Pancreas (tissue), 10 donors: ENCODE measurements around the gene CD2AP. TPM values are rescaled to one million over a fixed set of nuclear protein-coding genes. Genes with fewer than 3 reads are reported as not detected.

Experiments used
- ATAC-seq, 4 donors: fragments of 200-7000 bp; cut with Tn5 transposase; one replicate each; pipeline versions ENCODE4 v1.8.0 to v1.9.1; 2020; ENCODE audit warnings: mild to moderate bottlenecking in 4 of 4, moderate library complexity in 4 of 4
- DNase-seq, 6 donors: peaks; one replicate each; pipeline ENCODE4 v3.0.0-alpha.2; 2020
- FAIRE-seq: peaks from 2 replicates; lab custom pipeline; 2012; peaks lifted over from hg19 to GRCh38; lab: Jason Lieb, UNC
- H3K27ac ChIP-seq, 4 donors: fragments of 200-600 bp; sonication (generic); 1 replicate in 3 of 4; 2 replicates in 1 of 4; pipeline versions ENCODE4 v1.5.0 to v1.8.0; 2020
- H3K27me3 ChIP-seq, 4 donors: fragments of 200-600 bp; one replicate each; pipeline ENCODE4 v1.8.0; 2021
- H3K36me3 ChIP-seq, 3 donors: fragments of 200-600 bp; sonication (generic) in 1 of 3; one replicate each; pipeline versions ENCODE4 v1.5.0 to v1.8.0; 2020 to 2021
- H3K4me1 ChIP-seq, 3 donors: fragments of 200-600 bp; one replicate each; pipeline ENCODE4 v1.8.0; 2021
- H3K4me3 ChIP-seq, 4 donors: fragments of 200-600 bp; sonication (generic) in 2 of 4; one replicate each; pipeline versions ENCODE4 v1.5.0 to v1.8.0; 2020 to 2021
- H3K9me3 ChIP-seq, 4 donors: fragments of 200-600 bp; one replicate each; pipeline ENCODE4 v1.8.0; 2021
- CTCF ChIP-seq, 4 donors: fragments of 200-600 bp; sonication (generic) in 3 of 4; IDR thresholded peaks; one replicate each; pipeline versions ENCODE4 v1.5.0 to v1.8.0; 2021; ENCODE audit warnings: antibody characterized with exemption in 4 of 4
- WGBS, 2 donors: extraction: QIAGEN DNeasy Blood & Tissue Kit; methylation state at CpG; one replicate each; pipeline ENCODE4 v1.1.7; 2013; 5-methylcytosine and 5-hydroxymethylcytosine counted together
- intact Hi-C, 3 donors: fragments of 100-400 bp; cut with DNase I; formaldehyde crosslinking; loops; one replicate each; pipeline versions ENCODE4 v1.11.1 to v1.14.2; 2022
- polyA plus RNA-seq, 2 donors: library from polyadenylated mRNA; stranded (reverse); fragments of 200-250 nt; gene quantifications; one replicate each; pipeline ENCODE4 v1.2.3, GENCODE V29; 2013
- total RNA-seq, 6 donors: library from RNA; stranded (reverse); fragmentation: NEBNext Ultra II Directional in 4 of 6; extraction: Animal tissue kit (Norgen Biotek cat#: 25700) in 4 of 6; gene quantifications; one replicate each; pipeline versions ENCODE4 v1.2.1 to v1.2.4, GENCODE V29; 2021 to 2023
- donor health status: healthy with polysubstance abuse.
- donor health status: DM: no; HTN: no; CAD: no; lungs with moderate emphysema.
- donor health status: DM: no; HTN: no; CAD: no.
- donor health status: control.
- donor health status: control.
- donor health status: Bipolar disorder and iron deficiency.
- donor health status: DM: yes; HTN: yes; CAD: no.
- donor health status: DM: no; HTN: no; CAD: no.
- donor health status: DM: no; HTN: no; CAD: no.
- donor health status: DM: yes; HTN: yes; CAD: no.

CD2AP gene
- total and polyA plus RNA-seq, 8 donors, result 7.6 to 38.5 (median 17.7) TPM

- Histone ChIP-seq H3K27ac (no peak overlapping the region), H3K27me3 (no peaks in the 10 kb centered on the region), H3K36me3 (no peaks in the 10 kb centered on the region), H3K4me3 (no peak overlapping the region), H3K9me3 (no peaks in the 10 kb centered on the region), H3K4me1 (peaks cover 0 to 36% (median 14%) of the 10 kb centered on the region in 3 donors)
- FAIRE-seq, result no peak
- DNase-seq, result no peak
- TF ChIP-seq CTCF (IDR thresholded peaks at IDR 0.05), result no peak
- no peak for ATAC-seq
- WGBS, 2 donors, result 95 to 96% methylated on average over 8 of the region's 8 CpGs
- intact Hi-C loops, result loop anchor here in 1 of 3 donors (5.0 kb wide), 1 partner anchor 42 kb away; no protein-coding TSS in a partner anchor
Measured at GRCh38 chr6:47495207-47495606, 17.6 kb downstream of the CD2AP start.

DNA sequence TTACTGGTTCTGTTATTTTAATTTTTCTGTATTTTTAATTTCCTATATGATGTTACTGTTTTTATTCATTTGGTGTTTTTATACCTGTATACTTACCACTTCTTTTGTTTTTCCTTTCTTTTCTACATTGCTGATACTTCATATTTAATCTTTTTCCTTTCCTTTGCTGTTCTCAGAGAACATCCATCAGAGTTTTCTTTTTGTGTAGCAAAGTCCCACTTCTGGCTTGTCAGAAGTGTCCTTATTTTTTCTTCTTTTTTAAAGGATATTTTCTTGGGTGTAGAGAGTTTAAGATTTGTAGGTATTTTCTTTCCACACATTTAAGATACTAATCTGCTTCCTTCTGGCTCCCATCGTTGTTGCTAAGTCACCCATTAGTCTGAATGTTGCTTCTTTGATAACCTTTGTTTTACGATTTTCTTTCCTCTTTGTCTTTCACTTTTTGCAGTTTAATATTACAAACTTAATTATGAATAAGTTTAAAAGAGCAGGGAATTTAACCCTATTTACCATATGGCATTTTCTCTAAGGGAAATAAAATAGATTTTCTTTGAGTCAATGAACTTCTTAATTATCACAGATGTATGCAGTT, 18.5 kb downstream of the CD2AP start:
- FAIRE-seq (peak; percentile 70), DNase-seq (no peak), ATAC-seq (peak in 1 of 4 donors; percentile 40)
- Histone ChIP-seq H3K36me3 (no peaks in the 10 kb centered on the region), H3K27me3 (no peaks in the 10 kb centered on the region), H3K4me3 (no peak overlapping the region), H3K4me1 (peaks cover 0 to 38% (median 17%) of the 10 kb centered on the region in 3 donors), H3K27ac (no peak overlapping the region), H3K9me3 (no peaks in the 10 kb centered on the region)
- intact Hi-C loops, result loop anchor here in 1 of 3 donors (5.0 kb wide), 1 partner anchor 41 kb away; no protein-coding TSS in a partner anchor
- WGBS, 2 donors, result 3 to 9% methylated on average over 2 of the region's 2 CpGs
- no peak for TF ChIP-seq CTCF (IDR thresholded peaks at IDR 0.05)

DNA sequence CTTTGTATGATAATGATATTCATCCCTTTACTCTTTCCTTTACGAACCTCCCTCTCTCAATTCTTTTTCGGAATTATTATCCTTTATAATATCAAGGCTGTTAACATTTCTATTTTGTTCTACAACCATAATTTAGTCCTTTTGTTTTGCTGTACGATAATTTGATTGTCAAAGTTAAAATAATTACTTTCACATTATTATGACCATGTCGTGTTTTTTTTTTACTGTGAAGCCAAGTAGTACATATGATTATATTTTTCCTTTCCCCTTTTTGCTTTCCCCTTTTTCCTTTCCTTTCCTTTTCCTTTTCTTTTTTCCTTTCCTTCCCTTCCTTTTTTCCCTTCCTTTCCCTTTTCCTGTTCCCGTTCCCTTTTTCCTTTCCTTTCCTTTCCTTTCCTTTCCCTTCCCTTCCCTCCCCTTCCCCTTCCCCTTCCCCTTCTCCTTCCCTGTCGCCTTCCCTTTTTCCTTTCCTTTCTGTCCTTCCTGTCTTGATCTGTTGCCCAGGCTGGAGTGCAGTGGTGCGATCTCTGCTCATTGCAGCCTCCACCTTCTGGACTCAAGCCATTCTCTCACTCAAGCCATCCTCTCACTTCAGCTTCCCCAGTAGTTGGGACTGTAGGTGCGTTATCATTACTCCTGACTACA, 19.5 kb downstream of the CD2AP start:
- intact Hi-C loops, result loop anchor here in 1 of 3 donors (5.0 kb wide), 1 partner anchor 40 kb away; no protein-coding TSS in a partner anchor
- no peaks in the 10 kb centered on the region for H3K36me3 ChIP-seq
- no peak for TF ChIP-seq CTCF (IDR thresholded peaks at IDR 0.05)
- FAIRE-seq, result no peak
- H3K27ac ChIP-seq, result no peak overlapping the region
- no peak for ATAC-seq
- WGBS, 2 donors, result 81 to 87% methylated on average over 8 of the region's 8 CpGs
- H3K27me3 ChIP-seq, result no peaks in the 10 kb centered on the region
- DNase-seq, result no peak
- H3K4me1 ChIP-seq, result peaks cover 0 to 46% (median 18%) of the 10 kb centered on the region in 3 donors
- H3K4me3 ChIP-seq, result no peak overlapping the region
- no peaks in the 10 kb centered on the region for H3K9me3 ChIP-seq

GRCh38 chr6:47502920-47503319, 25.3 kb downstream of the CD2AP start:
- Histone ChIP-seq H3K36me3 (no peaks in the 10 kb centered on the region), H3K4me3 (no peak overlapping the region), H3K27ac (no peak overlapping the region), H3K27me3 (no peaks in the 10 kb centered on the region), H3K9me3 (no peaks in the 10 kb centered on the region), H3K4me1 (peaks cover 3 to 36% (median 13%) of the 10 kb centered on the region in 3 donors)
- ATAC-seq (no peak), FAIRE-seq (no peak), DNase-seq (no peak)
- no peak for TF ChIP-seq CTCF (IDR thresholded peaks at IDR 0.05)
- 78 to 79% methylated on average over 2 of the region's 2 CpGs for WGBS, 2 donors
- intact Hi-C loops, result no loop called here

- Histone ChIP-seq H3K4me1 (peaks cover 0 to 15% (median 10%) of the 10 kb centered on the region in 3 donors), H3K4me3 (no peak overlapping the region), H3K9me3 (no peaks in the 10 kb centered on the region), H3K27ac (no peak overlapping the region), H3K27me3 (no peaks in the 10 kb centered on the region), H3K36me3 (no peaks in the 10 kb centered on the region)
- no peak for TF ChIP-seq CTCF (IDR thresholded peaks at IDR 0.05)
- FAIRE-seq (no peak), DNase-seq (no peak), ATAC-seq (peak in 2 of 4 donors; percentile 17 to 30)
- intact Hi-C loops, result no loop called here
- WGBS, 2 donors, result 81 to 84% methylated on average over 1 of the region's 1 CpG
Measured at GRCh38 chr6:47509937-47510336, 32.3 kb downstream of the CD2AP start.
